ENCODE results near the gene IFIT2. TPM values are rescaled to one million over a fixed set of nuclear protein-coding genes. Genes with fewer than 3 reads are reported as not detected.

Gene IFIT2
- total RNA-seq, 2 experiments from 2014 or later, result 16.0 to 34.4 TPM

- peaks cover 31% of the 10 kb centered on the region for H3K27me3 Mint-ChIP-seq
- ATAC-seq, result no peak
- H3K4me1 Mint-ChIP-seq, result no peaks in the 10 kb centered on the region
- CTCF ChIA-PET, result interaction anchor here (0.6 kb wide), 1 partner anchor 40 kb away, joined by 3 read pairs; no protein-coding TSS in a partner anchor
- no peaks in the 10 kb centered on the region for H3K9me3 Mint-ChIP-seq (ENCODE audit: low read depth)
- no peak overlapping the region for H3K27ac Mint-ChIP-seq
- no peak for DNase-seq
- no peaks in the 10 kb centered on the region for H3K36me3 Mint-ChIP-seq
- no peak overlapping the region for H3K4me3 Mint-ChIP-seq
These were observed 32.3 kb upstream of the IFIT2 start for GRCh38 chr10:89269433-89270152.

- CTCF ChIA-PET, result no interaction called here
- Mint-ChIP-seq H3K27ac (no peak overlapping the region), H3K27me3 (peaks cover 35% of the 10 kb centered on the region), H3K4me3 (no peak overlapping the region), H3K9me3 (ENCODE audit: low read depth) (no peaks in the 10 kb centered on the region), H3K4me1 (no peaks in the 10 kb centered on the region), H3K36me3 (no peaks in the 10 kb centered on the region)
- no peak for DNase-seq
- ATAC-seq, result no peak
These were observed 31.7 kb upstream of the IFIT2 start for GRCh38 chr10:89270153-89270483.

- Mint-ChIP-seq H3K27me3 (peaks cover 37% of the 10 kb centered on the region), H3K4me1 (no peaks in the 10 kb centered on the region), H3K9me3 (ENCODE audit: low read depth) (no peaks in the 10 kb centered on the region), H3K4me3 (no peak overlapping the region), H3K27ac (no peak overlapping the region), H3K36me3 (no peaks in the 10 kb centered on the region)
- DNase-seq (no peak), ATAC-seq (no peak)
- CTCF ChIA-PET, result no interaction called here
These were observed 30.3 kb upstream of the IFIT2 start for GRCh38 chr10:89271532-89271931.

- Mint-ChIP-seq H3K27me3 (peaks cover 43% of the 10 kb centered on the region), H3K36me3 (no peaks in the 10 kb centered on the region), H3K27ac (no peak overlapping the region), H3K9me3 (ENCODE audit: low read depth) (no peaks in the 10 kb centered on the region), H3K4me3 (no peak overlapping the region), H3K4me1 (no peaks in the 10 kb centered on the region)
- CTCF ChIA-PET, result interaction anchor here (1.4 kb wide), 1 partner anchor 30 kb away, joined by 3 read pairs; no protein-coding TSS in a partner anchor
- ATAC-seq (no peak), DNase-seq (no peak)
These were observed 28.2 kb upstream of the IFIT2 start for GRCh38 chr10:89273680-89274079.

GRCh38 chr10:89274928-89275327, 26.9 kb upstream of the IFIT2 start:
- DNase-seq, result no peak
- no peak overlapping the region for H3K4me3 Mint-ChIP-seq
- no peaks in the 10 kb centered on the region for H3K36me3 Mint-ChIP-seq
- H3K4me1 Mint-ChIP-seq, result no peaks in the 10 kb centered on the region
- CTCF ChIA-PET, result no interaction called here
- no peaks in the 10 kb centered on the region for H3K9me3 Mint-ChIP-seq (ENCODE audit: low read depth)
- peaks cover 43% of the 10 kb centered on the region for H3K27me3 Mint-ChIP-seq
- no peak overlapping the region for H3K27ac Mint-ChIP-seq
- ATAC-seq, result no peak

- H3K4me3 Mint-ChIP-seq, result no peak overlapping the region
- no peak for DNase-seq
- CTCF ChIA-PET, result no interaction called here
- H3K27me3 Mint-ChIP-seq, result peaks cover 43% of the 10 kb centered on the region
- H3K36me3 Mint-ChIP-seq, result no peaks in the 10 kb centered on the region
- no peak for ATAC-seq
- H3K9me3 Mint-ChIP-seq (ENCODE audit: low read depth), result no peaks in the 10 kb centered on the region
- no peak overlapping the region for H3K27ac Mint-ChIP-seq
- no peaks in the 10 kb centered on the region for H3K4me1 Mint-ChIP-seq
These were observed 26.5 kb upstream of the IFIT2 start for GRCh38 chr10:89275383-89275782.

GRCh38 chr10:89278034-89278535, 23.8 kb upstream of the IFIT2 start:
- CTCF ChIA-PET, result no interaction called here
- Mint-ChIP-seq H3K4me1 (no peaks in the 10 kb centered on the region), H3K36me3 (no peaks in the 10 kb centered on the region), H3K27ac (no peak overlapping the region), H3K4me3 (no peak overlapping the region), H3K9me3 (ENCODE audit: low read depth) (no peaks in the 10 kb centered on the region), H3K27me3 (peaks cover 37% of the 10 kb centered on the region)
- ATAC-seq (no peak), DNase-seq (no peak)

GRCh38 chr10:89278900-89279392, 22.9 kb upstream of the IFIT2 start:
- DNase-seq (no peak), ATAC-seq (no peak)
- H3K9me3 Mint-ChIP-seq (ENCODE audit: low read depth), result no peaks in the 10 kb centered on the region
- CTCF ChIA-PET, result no interaction called here
- no peak overlapping the region for H3K27ac Mint-ChIP-seq
- H3K4me1 Mint-ChIP-seq, result no peaks in the 10 kb centered on the region
- H3K4me3 Mint-ChIP-seq, result no peak overlapping the region
- H3K36me3 Mint-ChIP-seq, result no peaks in the 10 kb centered on the region
- H3K27me3 Mint-ChIP-seq, result peaks cover 37% of the 10 kb centered on the region

- H3K36me3 Mint-ChIP-seq, result no peaks in the 10 kb centered on the region
- no peak overlapping the region for H3K27ac Mint-ChIP-seq
- CTCF ChIA-PET, result no interaction called here
- no peaks in the 10 kb centered on the region for H3K4me1 Mint-ChIP-seq
- ATAC-seq, result no peak
- DNase-seq, result no peak
- H3K4me3 Mint-ChIP-seq, result no peak overlapping the region
- no peaks in the 10 kb centered on the region for H3K9me3 Mint-ChIP-seq (ENCODE audit: low read depth)
- H3K27me3 Mint-ChIP-seq, result peaks cover 39% of the 10 kb centered on the region
These were observed 22.4 kb upstream of the IFIT2 start for GRCh38 chr10:89279421-89279869.

- DNase-seq, result no peak
- Mint-ChIP-seq H3K27ac (no peak overlapping the region), H3K4me3 (no peak overlapping the region), H3K4me1 (no peaks in the 10 kb centered on the region), H3K36me3 (no peaks in the 10 kb centered on the region), H3K9me3 (ENCODE audit: low read depth) (no peaks in the 10 kb centered on the region), H3K27me3 (peaks cover 40% of the 10 kb centered on the region)
- CTCF ChIA-PET, result no interaction called here
- no peak for ATAC-seq
These were observed 21.3 kb upstream of the IFIT2 start for GRCh38 chr10:89280508-89280907.

- no peaks in the 10 kb centered on the region for H3K9me3 Mint-ChIP-seq (ENCODE audit: low read depth)
- ATAC-seq (no peak), DNase-seq (no peak)
- no peaks in the 10 kb centered on the region for H3K36me3 Mint-ChIP-seq
- CTCF ChIA-PET, result no interaction called here
- H3K4me1 Mint-ChIP-seq, result no peaks in the 10 kb centered on the region
- H3K27me3 Mint-ChIP-seq, result peaks cover 44% of the 10 kb centered on the region
- no peak overlapping the region for H3K27ac Mint-ChIP-seq
- H3K4me3 Mint-ChIP-seq, result no peak overlapping the region
These were observed 20.0 kb upstream of the IFIT2 start for GRCh38 chr10:89281606-89282395.

- ATAC-seq, result no peak
- no peak overlapping the region for H3K27ac Mint-ChIP-seq
- no peak for DNase-seq
- H3K27me3 Mint-ChIP-seq, result peaks cover 30% of the 10 kb centered on the region
- no peaks in the 10 kb centered on the region for H3K4me1 Mint-ChIP-seq
- CTCF ChIA-PET, result no interaction called here
- H3K36me3 Mint-ChIP-seq, result no peaks in the 10 kb centered on the region
- no peak overlapping the region for H3K4me3 Mint-ChIP-seq
- H3K9me3 Mint-ChIP-seq (ENCODE audit: low read depth), result no peaks in the 10 kb centered on the region
These were observed 18.6 kb upstream of the IFIT2 start for GRCh38 chr10:89283025-89283935.

GRCh38 chr10:89283936-89284475, 17.8 kb upstream of the IFIT2 start:
- H3K36me3 Mint-ChIP-seq, result no peaks in the 10 kb centered on the region
- no peaks in the 10 kb centered on the region for H3K4me1 Mint-ChIP-seq
- H3K27me3 Mint-ChIP-seq, result peaks cover 30% of the 10 kb centered on the region
- H3K9me3 Mint-ChIP-seq (ENCODE audit: low read depth), result no peaks in the 10 kb centered on the region
- CTCF ChIA-PET, result no interaction called here
- no peak for ATAC-seq
- no peak for DNase-seq
- no peak overlapping the region for H3K4me3 Mint-ChIP-seq
- no peak overlapping the region for H3K27ac Mint-ChIP-seq

Data from activated CD8-positive, alpha-beta memory T cell treated with anti-CD3 and anti-CD28 coated beads, Interleukin-2, amount 10 ng/mL, durations not matched to agents 7 days and 5 days (primary cell).